ENCODE results near the gene EXOC3L1.

The EXOC3L1 gene

GRCh38 chr16:67173808-67174705 is 15.9 kb downstream of the EXOC3L1 start:
- TF ChIP-seq GATA2 (IDR thresholded peaks at IDR 0.05; ENCODE audit: low read depth, low read length) (no peak), GATA3 (IDR thresholded peaks at IDR 0.05; ENCODE audit: low read depth, low read length) (no peak)

DNA sequence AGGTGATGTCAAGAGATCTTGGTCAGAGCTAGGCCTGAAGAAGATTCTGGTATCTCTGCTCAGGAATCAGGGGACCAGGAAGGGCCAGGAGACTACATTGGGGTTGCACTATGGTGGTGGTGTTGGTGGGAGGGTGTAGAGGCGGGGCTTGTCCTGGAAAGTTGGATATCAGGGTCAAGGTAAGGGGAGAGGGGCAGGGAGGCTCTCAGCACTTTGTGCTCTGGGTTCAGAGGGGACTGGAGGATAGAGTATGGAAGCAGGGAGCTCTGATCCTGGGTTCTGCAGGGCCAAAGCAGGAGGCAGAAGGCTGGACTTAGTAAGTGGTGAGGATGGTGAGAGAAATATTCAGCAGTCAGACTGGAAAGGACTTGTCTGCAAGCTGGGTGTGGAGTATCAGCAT is 16.6 kb downstream of the EXOC3L1 start:
- no peak for TF ChIP-seq GATA3 (IDR thresholded peaks at IDR 0.05; ENCODE audit: low read depth, low read length)

DNA sequence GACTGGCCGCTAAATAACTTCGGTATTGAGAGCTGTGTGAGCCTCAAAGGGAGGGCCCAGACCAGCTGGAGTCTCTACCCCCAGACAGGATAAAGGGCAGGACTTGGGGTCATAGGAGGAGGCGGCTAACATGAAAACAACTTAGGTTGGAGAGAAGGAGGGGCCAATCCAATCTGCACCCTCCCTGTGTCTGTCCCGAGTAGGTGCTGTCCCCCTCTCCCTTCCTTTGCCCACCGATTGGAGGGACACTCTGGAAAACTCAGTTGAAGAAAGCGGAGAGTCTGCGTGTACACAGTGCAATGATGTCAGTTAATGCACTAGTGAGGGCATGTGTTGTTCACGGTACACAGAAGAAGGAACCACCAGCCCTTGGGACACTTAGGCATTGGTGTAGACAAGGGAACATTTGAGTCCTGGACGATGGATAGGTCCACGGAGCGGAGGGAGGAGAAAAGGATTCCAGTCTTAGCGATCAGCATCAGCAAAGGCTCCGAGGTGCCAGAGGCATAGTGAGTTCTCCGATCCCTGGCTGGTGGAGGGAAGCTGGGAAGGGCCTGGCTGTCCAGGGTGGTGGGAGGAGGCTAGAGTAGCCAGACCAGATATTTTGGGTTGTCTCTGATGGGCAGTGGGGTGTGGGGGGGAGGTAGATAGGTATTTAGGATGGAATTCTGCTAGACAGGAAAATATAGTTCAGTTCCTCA is 18.8 kb downstream of the EXOC3L1 start:
- TF ChIP-seq GATA3 (IDR thresholded peaks at IDR 0.05; ENCODE audit: low read depth, low read length) (no peak), GATA2 (IDR thresholded peaks at IDR 0.05; ENCODE audit: low read depth, low read length) (no peak)

GRCh38 chr16:67170168-67170948 is 19.6 kb downstream of the EXOC3L1 start, which contains the start of gene NOL3:
TSS of gene NOL3 (plus strand) at chr16:67170538.
- TF ChIP-seq GATA3 (IDR thresholded peaks at IDR 0.05; ENCODE audit: low read depth, low read length): no peak
- no peak for TF ChIP-seq GATA2 (IDR thresholded peaks at IDR 0.05; ENCODE audit: low read depth, low read length)

- TF ChIP-seq GATA3 (IDR thresholded peaks at IDR 0.05; ENCODE audit: low read depth, low read length) (no peak), GATA2 (IDR thresholded peaks at IDR 0.05; ENCODE audit: low read depth, low read length) (no peak)
Observed at GRCh38 chr16:67169642-67170167, 20.2 kb downstream of the EXOC3L1 start.

DNA sequence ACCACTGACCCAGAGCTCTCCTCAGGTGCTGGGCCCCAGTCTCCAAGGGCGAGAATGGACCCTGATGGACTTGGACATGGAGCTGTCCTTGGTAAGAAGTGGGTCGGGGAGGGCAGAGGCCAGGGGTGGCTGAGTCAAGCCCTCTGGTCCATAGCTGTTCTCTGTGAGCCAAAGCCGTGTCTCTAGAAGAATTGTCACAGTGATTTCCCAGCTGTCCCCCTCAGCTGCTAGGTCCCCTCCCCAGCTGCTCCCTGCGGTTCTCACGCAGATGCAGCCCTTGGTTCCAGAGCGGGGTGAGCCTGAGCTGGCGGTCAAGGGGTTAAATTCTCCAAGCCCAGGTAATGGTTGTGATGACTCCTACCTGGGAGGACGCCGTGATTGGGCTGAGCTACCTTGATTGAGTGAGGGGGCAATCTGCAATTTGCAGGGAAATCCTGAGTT is 20.9 kb downstream of the EXOC3L1 start:
- TF ChIP-seq GATA3 (IDR thresholded peaks at IDR 0.05; ENCODE audit: low read depth, low read length) (no peak), GATA2 (IDR thresholded peaks at IDR 0.05; ENCODE audit: low read depth, low read length) (no peak)

GRCh38 chr16:67167588-67167987 is 22.3 kb downstream of the EXOC3L1 start:
- no peak for TF ChIP-seq GATA3 (IDR thresholded peaks at IDR 0.05; ENCODE audit: low read depth, low read length)
- TF ChIP-seq GATA2 (IDR thresholded peaks at IDR 0.05; ENCODE audit: low read depth, low read length): no peak

DNA sequence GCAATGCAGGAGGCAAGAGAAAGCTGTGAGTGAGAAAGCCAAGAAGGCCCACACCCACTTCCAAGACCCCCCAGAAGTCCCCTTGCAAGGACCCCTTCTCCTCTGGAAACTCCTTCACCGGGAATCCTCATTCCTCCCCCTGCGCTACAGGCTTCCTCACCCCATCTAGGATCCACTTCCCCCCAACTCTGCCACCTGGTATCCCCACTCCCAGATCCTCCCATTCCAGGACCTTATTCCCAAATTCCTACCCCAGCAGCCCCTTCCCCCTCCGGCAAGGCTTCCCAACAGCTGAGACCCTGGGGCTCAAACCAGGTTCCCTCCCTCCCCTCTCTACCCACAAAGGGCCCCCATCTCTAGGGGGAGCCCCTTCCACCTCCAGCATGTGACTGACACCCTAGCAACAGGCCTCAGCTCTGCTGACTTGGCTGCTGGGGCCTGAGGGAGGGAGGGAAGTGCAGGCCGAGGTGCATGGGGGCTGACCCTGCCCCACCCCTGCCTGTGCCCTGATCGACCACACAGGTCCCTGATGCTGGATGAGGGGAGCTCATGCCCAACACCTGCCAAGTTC is 23.3 kb downstream of the EXOC3L1 start:
- TF ChIP-seq GATA2 (IDR thresholded peaks at IDR 0.05; ENCODE audit: low read depth, low read length) (no peak), GATA3 (IDR thresholded peaks at IDR 0.05; ENCODE audit: low read depth, low read length) (no peak)

DNA sequence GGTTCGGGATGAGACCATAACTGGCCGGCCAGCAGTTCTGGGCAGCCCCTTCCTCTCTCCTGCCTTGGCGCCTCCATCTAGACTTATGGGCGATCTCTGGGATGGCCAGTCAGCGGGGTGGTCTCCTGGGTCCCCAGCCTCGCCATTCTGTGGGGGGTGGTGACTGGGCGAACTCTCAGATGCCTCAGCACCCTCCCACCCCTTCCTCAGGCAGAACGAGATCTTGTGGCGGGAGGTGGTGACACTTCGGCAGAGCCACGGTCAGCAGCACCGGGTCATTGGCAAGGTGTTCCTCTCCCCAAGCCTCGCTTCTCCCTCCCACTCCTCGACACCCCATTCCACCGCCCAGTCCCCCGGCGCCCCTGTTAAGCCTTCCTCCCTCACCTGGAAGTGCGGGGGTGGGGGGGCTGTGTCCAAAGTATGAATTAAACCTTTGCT is 23.8 kb downstream of the EXOC3L1 start:
- TF ChIP-seq GATA2 (IDR thresholded peaks at IDR 0.05; ENCODE audit: low read depth, low read length) (no peak), GATA3 (IDR thresholded peaks at IDR 0.05; ENCODE audit: low read depth, low read length) (no peak)

DNA sequence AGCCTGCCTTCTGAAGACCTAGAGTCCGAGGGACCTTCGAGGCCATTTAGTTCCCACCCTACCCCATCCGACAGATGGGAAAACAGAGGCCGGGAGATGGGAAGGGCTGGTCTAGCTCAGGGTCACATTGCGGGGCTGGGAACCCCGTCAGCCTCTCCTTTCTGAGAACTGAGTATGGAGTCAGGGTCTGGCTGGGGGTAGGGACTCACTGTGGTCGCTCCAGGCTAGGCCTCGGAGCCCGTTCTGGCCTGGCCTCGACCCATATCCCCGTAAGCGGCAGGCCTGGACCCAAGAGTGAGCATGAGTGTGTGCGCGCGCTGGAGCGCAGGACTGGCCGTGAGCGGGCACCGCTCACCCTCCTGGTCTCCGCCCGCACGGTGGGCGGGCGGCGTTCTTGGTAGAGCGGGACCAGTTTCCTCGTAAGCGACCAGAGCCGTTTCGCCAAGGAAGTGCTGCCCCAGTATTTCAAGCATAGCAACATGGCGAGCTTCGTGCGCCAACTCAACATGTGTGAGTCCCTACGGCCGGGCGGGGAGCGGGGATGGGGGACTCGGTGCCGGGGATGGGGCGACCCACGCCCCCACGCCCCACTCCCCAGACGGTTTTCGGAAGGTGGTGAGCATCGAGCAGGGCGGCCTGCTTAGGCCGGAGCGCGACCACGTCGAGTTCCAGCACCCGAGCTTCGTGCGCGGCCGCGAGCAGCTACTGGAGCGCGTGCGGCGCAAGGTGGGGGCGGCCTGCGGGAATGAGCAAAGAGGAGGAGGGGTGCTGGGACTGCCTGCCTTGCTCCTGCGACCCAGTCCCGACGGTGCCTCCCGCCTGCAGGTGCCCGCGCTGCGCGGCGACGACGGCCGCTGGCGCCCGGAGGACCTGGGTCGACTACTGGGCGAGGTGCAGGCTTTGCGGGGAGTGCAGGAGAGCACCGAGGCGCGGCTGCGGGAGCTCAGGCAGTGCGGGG is 24.5 kb downstream of the EXOC3L1 start:
- TF ChIP-seq GATA2 (IDR thresholded peaks at IDR 0.05; ENCODE audit: low read depth, low read length) (no peak), GATA3 (IDR thresholded peaks at IDR 0.05; ENCODE audit: low read depth, low read length) (no peak)

- TF ChIP-seq GATA3 (IDR thresholded peaks at IDR 0.05; ENCODE audit: low read depth, low read length): no peak
- no peak for TF ChIP-seq GATA2 (IDR thresholded peaks at IDR 0.05; ENCODE audit: low read depth, low read length)
Observed at GRCh38 chr16:67164599-67165061, 25.3 kb downstream of the EXOC3L1 start, which contains the start of gene HSF4. TSS of gene HSF4 (plus strand) at chr16:67164745. CDS start at chr16:67164812, 67 bp downstream.

- TF ChIP-seq GATA3 (IDR thresholded peaks at IDR 0.05; ENCODE audit: low read depth, low read length) (no peak), GATA2 (IDR thresholded peaks at IDR 0.05; ENCODE audit: low read depth, low read length) (no peak)
Observed at GRCh38 chr16:67163999-67164558, 25.9 kb downstream of the EXOC3L1 start.
